Left lobe of liver (tissue), 2 donors: ENCODE measurements around the gene MBD4. TPM values are rescaled to one million over a fixed set of nuclear protein-coding genes. Genes with fewer than 3 reads are reported as not detected.
"Not testable (repeated sequence)": the region's sequence is repeated elsewhere in the genome, so short reads cannot be mapped to it uniquely, and the experiment has no call there.

Experiments
- ATAC-seq: fragments of 200-7000 bp; cut with Tn5 transposase; one replicate; pipeline ENCODE4 v1.9.1; 2020; ENCODE audit warnings: mild to moderate bottlenecking, moderate library complexity
- DNase-seq: peaks from one replicate; pipeline ENCODE4 v3.0.0-alpha.2; 2020; ENCODE audit warnings: low spot score
- total RNA-seq: library from RNA; stranded (reverse); gene quantifications from one replicate; pipeline ENCODE4 v1.2.1, GENCODE V29; 2021
- donor health status: DM: no; HTN: no; CAD: no; lungs with moderate emphysema.
- donor health status: DM: no; HTN: yes; CAD: no.

MBD4 gene
- total RNA-seq, 1 donor from 2014 or later = 16.5 TPM

- not testable (repeated sequence) for ATAC-seq, DNase-seq
These were observed 54.2 kb downstream of the MBD4 start for GRCh38 chr3:129385507-129385906.

- no peak for DNase-seq
- ATAC-seq = no peak
These were observed 55.0 kb downstream of the MBD4 start for GRCh38 chr3:129384594-129385323.

GRCh38 chr3:129384103-129384502 lies 55.6 kb downstream of the MBD4 start:
- ATAC-seq = peak; percentile 47

GRCh38 chr3:129383292-129383860 lies 56.4 kb downstream of the MBD4 start:
- DNase-seq (peak; percentile 65), ATAC-seq (peak; percentile 91)

More at GRCh38 chr3:129384103-129384502, 55.6 kb downstream of the MBD4 start:
- not testable (repeated sequence) for DNase-seq

- no peak for DNase-seq
- ATAC-seq = no peak
These were observed 57.4 kb downstream of the MBD4 start for GRCh38 chr3:129382366-129382765.

Other genes starting within 250 kb of the MBD4 start
- 114 TPM for gene COPG1, start 190.3 kb downstream of the MBD4 start, total RNA-seq
- gene HMCES, start 161.1 kb downstream of the MBD4 start, total RNA-seq = 19.1 TPM
- gene EFCAB12, start 11.3 kb downstream of the MBD4 start, total RNA-seq = 0.40 TPM
- gene IFT122, start 276 bp upstream of the MBD4 start, total RNA-seq = 11.0 TPM
- gene RHO, start 88.7 kb upstream of the MBD4 start, total RNA-seq = not detected
- gene H1-8, start 103.2 kb upstream of the MBD4 start, total RNA-seq = not detected
- 29.5 TPM for gene PLXND1, start 166.7 kb upstream of the MBD4 start, total RNA-seq